ENCODE results near the gene ZNF630. TPM values are rescaled to one million over a fixed set of nuclear protein-coding genes. Genes with fewer than 3 reads are reported as not detected.

Gene ZNF630
- total and polyA plus RNA-seq, 9 of the 15 experiments (the other 6 are each of a cell fraction or from before 2014, with no cell fraction given): 0.06 to 1.1 (median 0.34) TPM

DNA sequence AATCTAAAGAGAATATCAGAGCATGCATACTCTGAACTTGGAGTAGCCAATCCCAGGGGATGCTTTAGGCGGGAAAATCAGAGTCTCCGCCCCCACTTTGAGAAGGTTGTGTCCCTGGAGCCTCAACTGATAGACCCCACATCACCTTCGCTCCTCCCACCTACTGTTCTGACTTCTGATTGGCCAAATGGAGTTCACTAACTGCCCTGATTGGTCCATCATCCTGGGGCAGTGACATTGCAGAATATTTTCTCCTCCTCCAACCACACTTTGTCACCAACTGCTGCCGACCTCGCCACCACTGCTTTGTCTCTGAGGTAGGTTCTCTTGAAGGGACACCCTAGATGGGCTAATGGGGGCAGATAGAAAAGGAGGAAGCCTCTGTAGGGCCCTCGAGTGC lies 36.3 kb upstream of the ZNF630 start:
- CTCF ChIA-PET (ENCODE audit: low intra/inter-chr PET ratio): no interaction called here
- Histone ChIP-seq H3K36me3 (ENCODE audit: control insufficient read depth, insufficient read depth, low read length) (no peaks in the 10 kb centered on the region), H3K9ac (ENCODE audit: insufficient read depth in 1 of 2, low read depth in 2 of 2, low read length in 2 of 2) (no peak overlapping the region), H3K4me3 (no peak overlapping the region), H2AFZ (ENCODE audit: low read depth, low read length) (no peak overlapping the region), H3K4me2 (ENCODE audit: insufficient read depth, low read length) (no peak overlapping the region), H3K27ac (ENCODE audit: extremely low read depth, low read depth, low read length) (no peak overlapping the region), H3K4me1 (replicated peaks in 1 of 2; ENCODE audit: control insufficient read depth in 2 of 2, insufficient read depth in 2 of 2, low read length in 2 of 2) (no peaks in the 10 kb centered on the region; a peak in 1 of 5 replicates), H3K9me3 (replicated peaks; ENCODE audit: control insufficient read depth, insufficient read depth, low read depth, low read length) (no peaks in the 10 kb centered on the region), H4K20me1 (replicated peaks; ENCODE audit: control insufficient read depth, insufficient read depth, low read length) (no peaks in the 10 kb centered on the region), H3K27me3 (ENCODE audit: control insufficient read depth in 2 of 2, insufficient read depth in 2 of 2, low read length in 2 of 2) (no peaks in the 10 kb centered on the region; a peak in 1 of 5 replicates), H3K79me2 (ENCODE audit: control insufficient read depth, insufficient read depth, low read length) (no peaks in the 10 kb centered on the region), H3K9me1 (ENCODE audit: control insufficient read depth, insufficient read depth, low read length) (no peaks in the 10 kb centered on the region)
- FAIRE-seq: no peak
- peak; percentile 38; the same call in 1 of the 3 replicates for ATAC-seq
- DNase-seq (ENCODE audit: extremely low read depth in 1 of 4, low spot score in 3 of 4): peak; percentile 10 to 32 (median 16)
- TF ChIP-seq FOS (IDR thresholded peaks at IDR 0.05; ENCODE audit: extremely low read depth, insufficient read length) (peak; percentile 42), MAFK (IDR thresholded peaks at IDR 0.05; ENCODE audit: low read length) (0 out of 2 replicates have a peak, but pooled peaks have one; percentile 5), NFYB (IDR thresholded peaks at IDR 0.05; ENCODE audit: extremely low read depth, insufficient read length) (peak; percentile 78), C11orf30 (IDR thresholded peaks at IDR 0.05; ENCODE audit: low read depth) (peak; percentile 38; the same call in 1 of the 2 replicates), NFE2 (IDR thresholded peaks at IDR 0.05; ENCODE audit: low read depth) (peak; percentile 75), ZBTB7A (IDR thresholded peaks at IDR 0.05; ENCODE audit: borderline replicate concordance, control insufficient read depth, low read depth, low read length) (no peak), CEBPG (CRISPR knock-in tag; IDR thresholded peaks at IDR 0.05) (no peak), CEBPG (tag; conservative IDR thresholded peaks at IDR 0.05 in 1 of 2, IDR thresholded peaks at IDR 0.05 in 1 of 2) (no peak), NFIX (CRISPR knock-in tag; IDR thresholded peaks at IDR 0.05; ENCODE audit: low read depth) (no peak), ETV5 (CRISPR knock-in tag; IDR thresholded peaks at IDR 0.05; ENCODE audit: low read depth) (no peak), ZNF431 (CRISPR knock-in tag; IDR thresholded peaks at IDR 0.05) (no peak), MAFF (IDR thresholded peaks at IDR 0.05; ENCODE audit: low read length) (peak; percentile 17; the same call in 1 of the 2 replicates), RBM25 (IDR thresholded peaks at IDR 0.05; ENCODE audit: low read depth, low read length, severe bottlenecking) (peak; percentile 18)
- BruUV-seq (replicated peaks): no TSS peak
- intact Hi-C loops (cut with micrococcal nuclease) (no loop called here), in situ Hi-C loops (cut with MboI) (no loop called here)
- WGBS (ENCODE audit: insufficient coverage, low coverage, missing lambda C conversion rate): 5% methylated on average over 5 of the region's 6 CpGs
- POLR2A ChIA-PET: no interaction called here

Measured in K562 (cell line).